GM12878 (cell line): Measurements from ENCODE around the gene TBC1D10A. TPM values are rescaled to one million over a fixed set of nuclear protein-coding genes. Genes with fewer than 3 reads are reported as not detected.
A peak's percentile ranks its signal among the peaks of the same experiment; 100 is the strongest.

Experiments used
- BACH1 ChIP-seq: fragments of 450-650 bp; IDR thresholded peaks from 2 replicates; pipeline ENCODE4 v1.6.1; 2017; ENCODE audit warnings: mild to moderate bottlenecking, borderline replicate concordance
- BMI1 ChIP-seq: fragments of 450-650 bp; IDR thresholded peaks from 2 replicates; pipeline ENCODE4 v1.6.1; 2016; ENCODE audit warnings: mild to moderate bottlenecking, moderate library complexity, borderline replicate concordance
- CHD4 ChIP-seq: fragments of 200-600 bp; sonication (generic); IDR thresholded peaks from 2 replicates; pipeline ENCODE4 v1.6.1; 2016; ENCODE audit warnings: mild to moderate bottlenecking
- GABPA ChIP-seq: IDR thresholded peaks from 2 replicates; pipeline ENCODE4 v1.6.1; 2014; ENCODE audit warnings: antibody characterized with exemption, low read depth, mild to moderate bottlenecking, inconsistent platforms
- HCFC1 ChIP-seq: fragments of 150-350 bp; IDR thresholded peaks from 2 replicates; pipeline ENCODE4 v1.6.1; 2014; ENCODE audit warnings: low read length
- HDAC6 ChIP-seq: fragments of 200-600 bp; sonication (generic); IDR thresholded peaks from one replicate; pipeline ENCODE4 v1.8.0; 2017; ENCODE audit warnings: antibody characterized with exemption; ENCODE audit not compliant: unreplicated experiment
- MEF2A ChIP-seq: IDR thresholded peaks from 2 replicates; pipeline ENCODE4 v1.6.1; 2011; ENCODE audit warnings: low read depth, mild to moderate bottlenecking, low read length, moderate library complexity; ENCODE audit not compliant: insufficient read depth
- NFYB ChIP-seq: IDR thresholded peaks from 2 replicates; pipeline ENCODE4 v1.6.1; 2011; ENCODE audit warnings: low read depth, mild to moderate bottlenecking, low read length, improper control_type of control experiment, moderate library complexity; ENCODE audit not compliant: insufficient read depth
- NR2C1 ChIP-seq: fragments of 450-650 bp; IDR thresholded peaks from 2 replicates; pipeline ENCODE4 v1.6.1; 2017; ENCODE audit warnings: antibody characterized with exemption, mild to moderate bottlenecking, moderate library complexity
- NRF1 ChIP-seq: conservative IDR thresholded peaks from 2 replicates; pipeline ENCODE4 v1.6.1; 2011; ENCODE audit warnings: mild to moderate bottlenecking, low read depth, low read length, improper control_type of control experiment
- SIN3A ChIP-seq: IDR thresholded peaks from 2 replicates; pipeline ENCODE4 v1.6.1; 2012; ENCODE audit warnings: low read depth, low read length, improper control_type of control experiment
- SPI1 ChIP-seq: IDR thresholded peaks from 2 replicates; pipeline ENCODE4 v1.6.1; 2011; ENCODE audit warnings: low read depth, mild to moderate bottlenecking, low read length, moderate library complexity, borderline replicate concordance; ENCODE audit not compliant: insufficient read depth
- SREBF1 ChIP-seq: IDR thresholded peaks from 2 replicates; pipeline ENCODE4 v1.6.1; 2012; ENCODE audit warnings: mild to moderate bottlenecking, low read length
- SUZ12 ChIP-seq: fragments of 200-600 bp; sonication (generic); IDR thresholded peaks from one replicate; pipeline ENCODE4 v1.6.1; 2018; ENCODE audit warnings: antibody characterized with exemption, mild to moderate bottlenecking; ENCODE audit not compliant: unreplicated experiment
- TAF1 ChIP-seq: IDR thresholded peaks from 2 replicates; pipeline ENCODE4 v1.6.1; 2011; ENCODE audit warnings: mild to moderate bottlenecking, low read depth, low read length, borderline replicate concordance
- ZBED1 ChIP-seq: IDR thresholded peaks from 2 replicates; pipeline ENCODE4 v1.6.1; 2016; ENCODE audit warnings: borderline replicate concordance
- polyA plus RNA-seq, 11 experiments: library from polyadenylated mRNA; depleted of rRNA in 4 of 11; unstranded in 6 of 11; stranded (reverse) in 5 of 11; fragments of >200 nt; fragmentation: Nextera tagmentation in 4 of 11; fragmentation: Illumina TruSeq in 1 of 11; extraction: Ambion mirVana in 4 of 11; extraction: Trizol in 1 of 11; gene quantifications; 1 replicate in 1 of 11; 2 replicates in 10 of 11; pipeline versions ENCODE4 v1.2.1 to v1.2.3, GENCODE V29; 2011 to 2016; ENCODE audit warnings: inconsistent platforms in 2 of 11, missing spikeins in 2 of 11, low read depth in 1 of 11
- total RNA-seq, 4 experiments: library from RNA; depleted of rRNA in 3 of 4; stranded (reverse); fragments of >200 nt in 3 of 4; fragmentation: Illumina TruSeq in 1 of 4; extraction: Trizol in 1 of 4; gene quantifications; 2 replicates each; pipeline versions ENCODE4 v1.2.1 to v1.2.3, GENCODE V29; 2013 to 2021
- TF ChIP-seq, protein P1 (sequence below): fragments of 450-650 bp; IDR thresholded peaks from 2 replicates; pipeline ENCODE4 v1.6.1; 2016; ENCODE audit warnings: mild to moderate bottlenecking
- TF ChIP-seq, protein P2 (sequence below): fragments of 450-650 bp; IDR thresholded peaks from 2 replicates; pipeline ENCODE4 v1.6.1; 2017; ENCODE audit warnings: mild to moderate bottlenecking, low read depth, inconsistent platforms; ENCODE audit not compliant: poor library complexity, severe bottlenecking
- TF ChIP-seq, protein P3 (sequence below): fragments of 150-350 bp; IDR thresholded peaks from 2 replicates; pipeline ENCODE4 v1.6.1; 2014; ENCODE audit warnings: mild to moderate bottlenecking, low read depth, low read length
- TF ChIP-seq, protein P4 (sequence below): IDR thresholded peaks from 2 replicates; pipeline ENCODE4 v1.6.1; 2011; ENCODE audit warnings: low read depth, mild to moderate bottlenecking, low read length, moderate library complexity, borderline replicate concordance; ENCODE audit errors: extremely low read depth
- TF ChIP-seq, protein P5 (sequence below): IDR thresholded peaks from 2 replicates; pipeline ENCODE4 v1.6.1; 2011; ENCODE audit warnings: low read depth, low read length, improper control_type of control experiment, borderline replicate concordance
- TF ChIP-seq, protein P6 (sequence below): IDR thresholded peaks from 2 replicates; pipeline ENCODE4 v1.6.1; 2012; ENCODE audit warnings: low read length, inconsistent platforms

The TBC1D10A gene
- total and polyA plus RNA-seq, 10 of the 15 experiments (the other 5 are each of a cell fraction or from before 2014, with no cell fraction given) = 0.27 to 25.7 (median 15.3) TPM

DNA sequence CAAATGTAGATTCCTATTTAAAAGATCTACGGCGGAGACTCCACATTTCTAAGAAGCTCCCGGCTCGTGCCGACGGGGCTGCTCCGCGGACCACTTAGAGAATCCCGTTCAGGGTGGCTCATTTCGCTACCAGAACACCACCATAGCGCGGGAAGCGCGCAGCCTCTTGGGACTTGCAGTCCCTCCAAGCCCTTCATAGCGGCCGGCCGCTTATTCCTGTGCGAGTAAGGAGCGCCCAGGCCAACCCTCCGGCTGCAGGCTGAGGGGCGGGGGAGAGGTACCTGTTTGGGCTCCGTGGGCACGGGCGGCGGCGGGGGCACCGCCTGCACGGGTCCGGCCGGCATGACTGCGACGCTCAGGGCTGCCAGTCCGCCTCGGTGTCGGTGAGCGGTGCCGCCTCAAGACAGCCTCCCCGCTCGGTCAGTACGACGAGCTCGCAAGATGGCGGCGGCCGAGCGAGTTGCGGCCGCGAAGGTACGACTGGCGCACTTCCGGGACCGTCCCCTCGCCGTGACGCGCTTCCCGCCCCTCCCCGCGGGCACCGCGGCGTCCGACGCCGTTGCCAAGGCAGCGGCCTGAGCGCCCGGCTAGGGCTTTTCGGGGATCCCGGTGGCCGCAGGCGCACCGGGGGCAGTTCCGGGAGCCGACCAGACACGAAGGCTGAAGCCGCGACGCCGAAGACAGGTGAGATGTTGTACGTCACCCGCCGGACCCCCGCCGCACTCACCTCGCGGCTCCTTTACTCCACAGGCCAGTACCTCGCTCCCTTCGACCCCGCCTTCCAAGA, 29.9 kb upstream of the TBC1D10A start, which contains the start of the genes CCDC157 and SF3A1 (continued):
- TF ChIP-seq, protein P1, sequence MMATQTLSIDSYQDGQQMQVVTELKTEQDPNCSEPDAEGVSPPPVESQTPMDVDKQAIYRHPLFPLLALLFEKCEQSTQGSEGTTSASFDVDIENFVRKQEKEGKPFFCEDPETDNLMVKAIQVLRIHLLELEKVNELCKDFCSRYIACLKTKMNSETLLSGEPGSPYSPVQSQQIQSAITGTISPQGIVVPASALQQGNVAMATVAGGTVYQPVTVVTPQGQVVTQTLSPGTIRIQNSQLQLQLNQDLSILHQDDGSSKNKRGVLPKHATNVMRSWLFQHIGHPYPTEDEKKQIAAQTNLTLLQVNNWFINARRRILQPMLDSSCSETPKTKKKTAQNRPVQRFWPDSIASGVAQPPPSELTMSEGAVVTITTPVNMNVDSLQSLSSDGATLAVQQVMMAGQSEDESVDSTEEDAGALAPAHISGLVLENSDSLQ = no peak
- TF ChIP-seq SUZ12 (no peak), GABPA (peak; percentile 88), MEF2A (no peak), SREBF1 (no peak), HCFC1 (peak; percentile 66), HDAC6 (peak; percentile 57), SPI1 (peak; percentile 20; the same call in 1 of the 2 replicates), ZBED1 (no peak), CHD4 (no peak), TAF1 (peak; percentile 66; the same call in 1 of the 2 replicates), NFYB (peak; percentile 51; the same call in 1 of the 2 replicates), SIN3A (peak; percentile 92), NRF1 (no peak), BMI1 (peak; percentile 94), BACH1 (peak; percentile 92), NR2C1 (0 out of 2 replicates have a peak, but pooled peaks have one; percentile 31)
- TF ChIP-seq, protein P2, sequence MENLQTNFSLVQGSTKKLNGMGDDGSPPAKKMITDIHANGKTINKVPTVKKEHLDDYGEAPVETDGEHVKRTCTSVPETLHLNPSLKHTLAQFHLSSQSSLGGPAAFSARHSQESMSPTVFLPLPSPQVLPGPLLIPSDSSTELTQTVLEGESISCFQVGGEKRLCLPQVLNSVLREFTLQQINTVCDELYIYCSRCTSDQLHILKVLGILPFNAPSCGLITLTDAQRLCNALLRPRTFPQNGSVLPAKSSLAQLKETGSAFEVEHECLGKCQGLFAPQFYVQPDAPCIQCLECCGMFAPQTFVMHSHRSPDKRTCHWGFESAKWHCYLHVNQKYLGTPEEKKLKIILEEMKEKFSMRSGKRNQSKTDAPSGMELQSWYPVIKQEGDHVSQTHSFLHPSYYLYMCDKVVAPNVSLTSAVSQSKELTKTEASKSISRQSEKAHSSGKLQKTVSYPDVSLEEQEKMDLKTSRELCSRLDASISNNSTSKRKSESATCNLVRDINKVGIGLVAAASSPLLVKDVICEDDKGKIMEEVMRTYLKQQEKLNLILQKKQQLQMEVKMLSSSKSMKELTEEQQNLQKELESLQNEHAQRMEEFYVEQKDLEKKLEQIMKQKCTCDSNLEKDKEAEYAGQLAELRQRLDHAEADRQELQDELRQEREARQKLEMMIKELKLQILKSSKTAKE = no peak
- TF ChIP-seq, protein P3, sequence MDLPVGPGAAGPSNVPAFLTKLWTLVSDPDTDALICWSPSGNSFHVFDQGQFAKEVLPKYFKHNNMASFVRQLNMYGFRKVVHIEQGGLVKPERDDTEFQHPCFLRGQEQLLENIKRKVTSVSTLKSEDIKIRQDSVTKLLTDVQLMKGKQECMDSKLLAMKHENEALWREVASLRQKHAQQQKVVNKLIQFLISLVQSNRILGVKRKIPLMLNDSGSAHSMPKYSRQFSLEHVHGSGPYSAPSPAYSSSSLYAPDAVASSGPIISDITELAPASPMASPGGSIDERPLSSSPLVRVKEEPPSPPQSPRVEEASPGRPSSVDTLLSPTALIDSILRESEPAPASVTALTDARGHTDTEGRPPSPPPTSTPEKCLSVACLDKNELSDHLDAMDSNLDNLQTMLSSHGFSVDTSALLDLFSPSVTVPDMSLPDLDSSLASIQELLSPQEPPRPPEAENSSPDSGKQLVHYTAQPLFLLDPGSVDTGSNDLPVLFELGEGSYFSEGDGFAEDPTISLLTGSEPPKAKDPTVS = no peak
- TF ChIP-seq, protein P4, sequence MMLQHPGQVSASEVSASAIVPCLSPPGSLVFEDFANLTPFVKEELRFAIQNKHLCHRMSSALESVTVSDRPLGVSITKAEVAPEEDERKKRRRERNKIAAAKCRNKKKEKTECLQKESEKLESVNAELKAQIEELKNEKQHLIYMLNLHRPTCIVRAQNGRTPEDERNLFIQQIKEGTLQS = no peak
- TF ChIP-seq, protein P5, sequence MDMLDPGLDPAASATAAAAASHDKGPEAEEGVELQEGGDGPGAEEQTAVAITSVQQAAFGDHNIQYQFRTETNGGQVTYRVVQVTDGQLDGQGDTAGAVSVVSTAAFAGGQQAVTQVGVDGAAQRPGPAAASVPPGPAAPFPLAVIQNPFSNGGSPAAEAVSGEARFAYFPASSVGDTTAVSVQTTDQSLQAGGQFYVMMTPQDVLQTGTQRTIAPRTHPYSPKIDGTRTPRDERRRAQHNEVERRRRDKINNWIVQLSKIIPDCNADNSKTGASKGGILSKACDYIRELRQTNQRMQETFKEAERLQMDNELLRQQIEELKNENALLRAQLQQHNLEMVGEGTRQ = no peak
- TF ChIP-seq, protein P6, sequence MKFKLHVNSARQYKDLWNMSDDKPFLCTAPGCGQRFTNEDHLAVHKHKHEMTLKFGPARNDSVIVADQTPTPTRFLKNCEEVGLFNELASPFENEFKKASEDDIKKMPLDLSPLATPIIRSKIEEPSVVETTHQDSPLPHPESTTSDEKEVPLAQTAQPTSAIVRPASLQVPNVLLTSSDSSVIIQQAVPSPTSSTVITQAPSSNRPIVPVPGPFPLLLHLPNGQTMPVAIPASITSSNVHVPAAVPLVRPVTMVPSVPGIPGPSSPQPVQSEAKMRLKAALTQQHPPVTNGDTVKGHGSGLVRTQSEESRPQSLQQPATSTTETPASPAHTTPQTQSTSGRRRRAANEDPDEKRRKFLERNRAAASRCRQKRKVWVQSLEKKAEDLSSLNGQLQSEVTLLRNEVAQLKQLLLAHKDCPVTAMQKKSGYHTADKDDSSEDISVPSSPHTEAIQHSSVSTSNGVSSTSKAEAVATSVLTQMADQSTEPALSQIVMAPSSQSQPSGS = no peak
